ENCODE results near the gene MTMR3. TPM values are rescaled to one million over a fixed set of nuclear protein-coding genes. Genes with fewer than 3 reads are reported as not detected.

MTMR3 gene
- total RNA-seq, 4 donors from 2014 or later: 17.2 to 77.8 (median 62.5) TPM

GRCh38 chr22:29903371-29903770, 20.4 kb downstream of the MTMR3 start:
- Histone ChIP-seq H3K9me3 (no peaks in the 10 kb centered on the region), H3K4me1 (peaks cover 5 to 9% of the 10 kb centered on the region in 2 donors), H3K36me3 (no peaks in the 10 kb centered on the region), H3K4me3 (no peak overlapping the region), H3K27me3 (no peaks in the 10 kb centered on the region), H3K27ac (no peak overlapping the region)
- intact Hi-C loops (cut with DNase I; ENCODE audit: low total_unique reads): no loop called here
- no peak for DNase-seq
- TF ChIP-seq CTCF (IDR thresholded peaks at IDR 0.05) (no peak), POLR2A (IDR thresholded peaks at IDR 0.05) (no peak)

GRCh38 chr22:29904020-29904419, 21.0 kb downstream of the MTMR3 start:
- Histone ChIP-seq H3K27ac (no peak overlapping the region), H3K4me1 (peaks cover 5 to 11% of the 10 kb centered on the region in 2 donors), H3K36me3 (no peaks in the 10 kb centered on the region), H3K27me3 (no peaks in the 10 kb centered on the region), H3K4me3 (no peak overlapping the region), H3K9me3 (no peaks in the 10 kb centered on the region)
- intact Hi-C loops (cut with DNase I; ENCODE audit: low total_unique reads): no loop called here
- DNase-seq: no peak
- no peak for TF ChIP-seq CTCF (IDR thresholded peaks at IDR 0.05)
- no peak for TF ChIP-seq POLR2A (IDR thresholded peaks at IDR 0.05)

- Histone ChIP-seq H3K27me3 (no peaks in the 10 kb centered on the region), H3K27ac (peak overlapping the region; percentile 5 to 13), H3K9me3 (no peaks in the 10 kb centered on the region), H3K4me3 (no peak overlapping the region), H3K36me3 (no peaks in the 10 kb centered on the region), H3K4me1 (peaks cover 5 to 11% of the 10 kb centered on the region in 2 donors)
- peak; percentile 65 to 74 for DNase-seq
- intact Hi-C loops (cut with DNase I; ENCODE audit: low total_unique reads): no loop called here
- TF ChIP-seq CTCF (IDR thresholded peaks at IDR 0.05) (no peak), POLR2A (IDR thresholded peaks at IDR 0.05) (no peak)
Observed at GRCh38 chr22:29907753-29908515, 25.0 kb downstream of the MTMR3 start.

- Histone ChIP-seq H3K36me3 (no peaks in the 10 kb centered on the region), H3K4me1 (peaks cover 5 to 11% of the 10 kb centered on the region in 2 donors), H3K9me3 (no peaks in the 10 kb centered on the region), H3K27me3 (no peaks in the 10 kb centered on the region), H3K4me3 (no peak overlapping the region), H3K27ac (peak overlapping the region in 1 of 2 donors; percentile 69)
- no peak for DNase-seq
- intact Hi-C loops (cut with DNase I; ENCODE audit: low total_unique reads): no loop called here
- TF ChIP-seq POLR2A (IDR thresholded peaks at IDR 0.05) (no peak), CTCF (IDR thresholded peaks at IDR 0.05) (no peak)
Observed at GRCh38 chr22:29912141-29912540, 29.2 kb downstream of the MTMR3 start.

GRCh38 chr22:29912605-29913398, 29.8 kb downstream of the MTMR3 start:
- TF ChIP-seq POLR2A (IDR thresholded peaks at IDR 0.05) (no peak), CTCF (IDR thresholded peaks at IDR 0.05) (no peak)
- H3K4me1 ChIP-seq: peaks cover under 1 to 8% of the 10 kb centered on the region in 2 donors
- peak overlapping the region; percentile 37 to 69 for H3K27ac ChIP-seq
- no peak for DNase-seq
- no peak overlapping the region for H3K4me3 ChIP-seq
- H3K9me3 ChIP-seq: no peaks in the 10 kb centered on the region
- H3K36me3 ChIP-seq: no peaks in the 10 kb centered on the region
- no peaks in the 10 kb centered on the region for H3K27me3 ChIP-seq
- intact Hi-C loops (cut with DNase I; ENCODE audit: low total_unique reads): no loop called here
